Activated T-helper 2 cell treated with anti-CD3 and anti-CD28 coated beads, Interferon-gamma antibody, Interleukin-2, Interleukin-4, amounts not matched to agents 10 μg/mL and 5 μg/mL and 100 μg/mL, durations not matched to agents 14 hours and 24 hours and 36 hours (primary cell): ENCODE data around the gene IZUMO1R. TPM values are rescaled to one million over a fixed set of nuclear protein-coding genes. Genes with fewer than 3 reads are reported as not detected.
A peak's percentile ranks its signal among the peaks of the same experiment; 100 is the strongest.

ENCODE experiments used
- DNase-seq: peaks from one replicate; pipeline ENCODE4 v3.0.0; 2021; ENCODE audit warnings: low spot score
- H3K27ac Mint-ChIP-seq: one replicate; pipeline ENCODE4 v1.8.0; 2021; ENCODE audit warnings: mixed read lengths
- H3K27me3 Mint-ChIP-seq: one replicate; pipeline ENCODE4 v1.8.0; 2021; ENCODE audit warnings: low read depth, mixed read lengths
- H3K36me3 Mint-ChIP-seq: one replicate; pipeline ENCODE4 v1.8.0; 2021; ENCODE audit warnings: low read depth, mixed read lengths
- H3K4me1 Mint-ChIP-seq: one replicate; pipeline ENCODE4 v1.8.0; 2021; ENCODE audit warnings: low read depth, mixed read lengths
- H3K4me3 Mint-ChIP-seq: one replicate; pipeline ENCODE4 v1.8.0; 2021; ENCODE audit warnings: low read depth, mild to moderate bottlenecking, moderate library complexity, mixed read lengths
- H3K9me3 Mint-ChIP-seq: one replicate; pipeline ENCODE4 v1.8.0; 2021; ENCODE audit warnings: mixed read lengths
- intact Hi-C: fragments of 100-400 bp; cut with micrococcal nuclease; formaldehyde crosslinking; loops from one replicate; pipeline ENCODE4 v1.15.1; 2023
- total RNA-seq: library from RNA; stranded (reverse); gene quantifications from 2 replicates; pipeline ENCODE4 v1.2.3, GENCODE V29; 2022

IZUMO1R gene
- total RNA-seq, 1 donor from 2014 or later = not detected

DNA sequence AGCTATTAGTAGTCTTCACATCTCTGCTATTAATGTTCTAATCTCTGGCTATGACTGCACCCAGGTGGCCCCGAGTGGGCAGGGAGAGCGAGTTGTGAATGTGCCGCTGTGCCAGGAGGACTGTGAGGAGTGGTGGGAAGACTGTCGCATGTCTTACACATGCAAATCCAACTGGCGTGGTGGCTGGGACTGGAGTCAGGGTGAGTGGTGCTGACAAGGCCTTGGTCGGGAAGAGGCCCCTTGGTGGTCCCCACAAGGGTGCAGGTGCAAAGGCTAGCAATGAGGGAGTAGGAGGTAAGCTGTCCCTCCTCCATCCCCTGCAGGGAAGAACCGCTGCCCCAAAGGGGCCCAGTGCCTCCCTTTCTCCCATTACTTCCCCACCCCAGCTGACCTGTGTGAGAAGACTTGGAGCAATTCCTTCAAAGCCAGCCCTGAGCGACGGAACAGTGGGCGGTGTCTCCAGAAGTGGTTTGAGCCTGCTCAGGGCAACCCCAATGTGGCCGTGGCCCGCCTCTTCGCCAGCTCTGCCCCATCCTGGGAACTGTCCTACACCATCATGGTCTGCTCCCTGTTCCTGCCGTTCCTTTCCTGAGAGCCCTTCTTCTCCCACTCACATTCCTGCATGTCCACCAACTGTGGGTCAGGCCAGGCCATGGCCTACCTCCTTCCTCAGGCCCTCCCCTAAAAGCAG is 2.9 kb downstream of the IZUMO1R start:
- H3K4me3 Mint-ChIP-seq = no peak overlapping the region
- no peaks in the 10 kb centered on the region for H3K9me3 Mint-ChIP-seq
- H3K36me3 Mint-ChIP-seq = no peaks in the 10 kb centered on the region
- no peak overlapping the region for H3K27ac Mint-ChIP-seq
- intact Hi-C loops = no loop called here
- no peak for DNase-seq
- peaks cover 4% of the 10 kb centered on the region for H3K27me3 Mint-ChIP-seq
- H3K4me1 Mint-ChIP-seq = no peaks in the 10 kb centered on the region

DNA sequence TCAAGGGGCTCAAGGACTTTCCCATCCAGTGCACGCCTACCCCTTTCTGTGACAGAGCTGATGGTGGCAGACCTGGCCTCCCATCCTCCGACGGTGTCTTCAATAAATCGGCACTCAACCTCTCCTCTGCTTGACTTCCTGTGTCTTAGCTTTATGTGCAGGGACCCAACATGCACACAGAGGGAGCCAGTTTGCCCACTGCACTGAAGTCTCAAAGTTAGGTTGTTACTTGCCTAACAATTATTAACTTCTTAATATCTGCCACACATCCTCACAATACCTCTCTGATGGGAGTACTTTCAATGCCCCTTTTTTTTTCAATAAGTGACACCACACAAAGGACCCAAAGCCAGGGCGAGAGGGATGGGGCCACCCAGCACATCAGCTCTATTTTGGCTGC is 3.6 kb downstream of the IZUMO1R start:
- H3K27ac Mint-ChIP-seq = no peak overlapping the region
- H3K4me1 Mint-ChIP-seq = no peaks in the 10 kb centered on the region
- H3K9me3 Mint-ChIP-seq = no peaks in the 10 kb centered on the region
- no peak overlapping the region for H3K4me3 Mint-ChIP-seq
- H3K27me3 Mint-ChIP-seq = peaks cover 4% of the 10 kb centered on the region
- no peaks in the 10 kb centered on the region for H3K36me3 Mint-ChIP-seq
- DNase-seq = no peak
- intact Hi-C loops = no loop called here

DNA sequence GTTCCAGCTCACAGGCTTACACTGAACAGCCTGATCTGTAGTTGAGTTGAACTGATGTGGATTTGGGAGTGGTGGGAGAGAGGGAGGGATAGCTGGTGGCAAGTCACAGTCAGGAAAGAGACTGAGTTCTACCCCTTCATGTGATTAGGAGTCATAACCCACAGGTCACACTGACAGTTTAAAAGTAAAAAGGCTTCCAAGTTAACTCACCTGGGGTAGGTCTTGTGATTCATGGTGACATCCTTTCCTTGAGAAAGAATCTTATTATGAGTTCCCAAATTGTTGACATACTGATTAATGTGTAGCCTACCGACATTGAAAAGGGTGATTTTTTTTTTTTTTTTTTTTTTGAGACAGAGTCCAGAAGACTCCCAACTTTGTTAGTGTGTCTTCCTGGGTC is 5.4 kb downstream of the IZUMO1R start:
- no peak for DNase-seq
- intact Hi-C loops = no loop called here
- no peaks in the 10 kb centered on the region for H3K27me3 Mint-ChIP-seq
- no peaks in the 10 kb centered on the region for H3K4me1 Mint-ChIP-seq
- no peak overlapping the region for H3K27ac Mint-ChIP-seq
- H3K4me3 Mint-ChIP-seq = no peak overlapping the region
- no peaks in the 10 kb centered on the region for H3K36me3 Mint-ChIP-seq
- H3K9me3 Mint-ChIP-seq = no peaks in the 10 kb centered on the region

DNA sequence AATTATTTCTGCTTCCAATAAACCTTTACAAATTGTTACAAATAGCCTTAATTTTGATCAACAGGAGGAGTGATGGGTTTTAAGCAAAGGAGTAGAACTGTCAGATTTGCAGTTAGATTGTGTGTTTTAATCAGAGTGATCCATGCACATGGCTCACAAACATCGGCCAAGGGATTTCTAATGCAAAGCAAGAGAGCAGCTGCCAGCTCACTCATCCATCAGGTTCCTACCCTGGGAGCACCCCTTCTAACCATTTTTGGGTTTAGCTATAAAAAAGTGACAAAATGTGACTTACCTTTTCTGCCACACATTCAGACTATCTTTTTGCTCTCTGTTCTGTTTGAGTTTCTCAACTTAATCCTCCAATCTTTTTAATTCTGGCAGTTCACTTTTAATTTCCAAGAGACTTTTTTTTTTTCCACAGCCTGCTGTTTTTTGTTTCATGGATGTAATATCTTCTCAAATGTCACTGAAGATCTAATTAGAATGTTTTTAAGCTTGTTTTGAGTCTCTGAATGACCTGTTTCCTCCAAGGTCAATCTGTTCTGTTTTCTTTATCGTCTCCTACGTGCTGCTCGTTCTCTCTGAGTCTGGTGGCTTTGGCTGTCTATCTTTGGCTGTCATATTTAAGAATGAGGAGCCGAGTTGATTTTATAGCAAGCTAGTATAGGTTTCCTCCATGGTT is 6.0 kb downstream of the IZUMO1R start:
- DNase-seq = no peak
- Mint-ChIP-seq H3K9me3 (no peaks in the 10 kb centered on the region), H3K36me3 (no peaks in the 10 kb centered on the region), H3K4me1 (no peaks in the 10 kb centered on the region), H3K4me3 (no peak overlapping the region), H3K27me3 (no peaks in the 10 kb centered on the region), H3K27ac (no peak overlapping the region)
- intact Hi-C loops = no loop called here

DNA sequence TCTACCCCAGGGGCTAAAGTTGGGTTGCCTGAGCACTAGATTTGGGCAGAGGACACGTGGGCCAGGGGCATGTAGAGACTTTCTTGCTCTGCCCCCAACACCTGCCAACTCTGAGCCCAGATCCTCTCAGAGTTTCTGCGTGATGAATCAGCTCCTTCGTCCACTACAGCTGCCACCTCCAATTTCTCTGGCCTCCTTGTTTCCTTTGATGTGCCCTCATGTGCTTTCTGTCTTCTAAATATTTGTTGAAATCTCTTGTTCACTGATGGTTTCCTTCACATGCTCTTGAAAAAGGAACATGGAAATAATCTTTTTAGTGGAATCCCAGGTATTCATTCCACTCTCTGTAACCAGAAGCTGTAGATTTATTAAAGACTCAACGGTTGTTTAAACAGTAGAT is 8.0 kb downstream of the IZUMO1R start:
- Mint-ChIP-seq H3K27me3 (peaks cover 2% of the 10 kb centered on the region), H3K9me3 (no peaks in the 10 kb centered on the region), H3K36me3 (no peaks in the 10 kb centered on the region), H3K4me1 (no peaks in the 10 kb centered on the region), H3K4me3 (no peak overlapping the region), H3K27ac (no peak overlapping the region)
- no peak for DNase-seq
- intact Hi-C loops = no loop called here

DNA sequence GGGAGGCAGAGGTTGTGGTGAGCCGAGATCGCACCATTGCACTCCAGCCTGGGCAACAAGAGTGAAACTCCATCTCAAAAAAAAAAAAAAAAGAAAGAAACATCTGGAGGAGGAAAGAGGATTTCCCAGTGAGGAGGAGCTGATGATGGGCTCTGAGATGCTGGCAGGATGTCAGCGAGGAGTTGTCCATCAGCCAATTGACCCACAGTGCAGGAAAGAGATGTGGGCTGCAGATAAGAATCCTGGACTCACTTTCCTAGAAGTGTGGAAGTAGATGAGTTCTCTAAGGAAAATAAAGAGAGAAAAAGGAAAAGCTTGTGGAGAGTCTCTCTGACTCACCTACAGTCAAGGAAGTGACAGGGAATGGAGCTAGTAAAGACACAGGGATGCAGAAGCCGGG is 9.7 kb downstream of the IZUMO1R start:
- H3K9me3 Mint-ChIP-seq = no peaks in the 10 kb centered on the region
- H3K27me3 Mint-ChIP-seq = peaks cover 2% of the 10 kb centered on the region
- no peak overlapping the region for H3K27ac Mint-ChIP-seq
- no peak for DNase-seq
- no peaks in the 10 kb centered on the region for H3K4me1 Mint-ChIP-seq
- no peak overlapping the region for H3K4me3 Mint-ChIP-seq
- intact Hi-C loops = no loop called here
- H3K36me3 Mint-ChIP-seq = no peaks in the 10 kb centered on the region

DNA sequence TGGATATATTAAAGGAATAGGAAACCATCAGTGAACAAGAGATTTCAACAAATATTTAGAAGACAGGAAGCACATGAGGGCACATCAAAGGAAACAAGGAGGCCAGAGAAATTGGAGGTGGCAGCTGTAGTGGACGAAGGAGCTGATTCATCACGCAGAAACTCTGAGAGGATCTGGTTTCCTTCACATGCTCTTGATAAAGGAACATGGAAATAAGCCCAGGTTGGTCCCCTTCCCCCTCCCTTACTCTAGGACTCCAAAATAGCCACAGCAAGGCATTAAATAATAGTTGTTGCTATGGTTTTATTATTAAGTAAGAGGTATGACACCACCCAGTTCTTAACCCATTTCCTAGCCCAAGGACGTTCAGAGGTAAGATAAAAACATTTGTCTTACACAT is 11.3 kb downstream of the IZUMO1R start:
- peaks cover 2% of the 10 kb centered on the region for H3K27me3 Mint-ChIP-seq
- no peaks in the 10 kb centered on the region for H3K4me1 Mint-ChIP-seq
- no peaks in the 10 kb centered on the region for H3K36me3 Mint-ChIP-seq
- no peak overlapping the region for H3K4me3 Mint-ChIP-seq
- no peak for DNase-seq
- intact Hi-C loops = no loop called here
- no peaks in the 10 kb centered on the region for H3K9me3 Mint-ChIP-seq
- no peak overlapping the region for H3K27ac Mint-ChIP-seq

DNA sequence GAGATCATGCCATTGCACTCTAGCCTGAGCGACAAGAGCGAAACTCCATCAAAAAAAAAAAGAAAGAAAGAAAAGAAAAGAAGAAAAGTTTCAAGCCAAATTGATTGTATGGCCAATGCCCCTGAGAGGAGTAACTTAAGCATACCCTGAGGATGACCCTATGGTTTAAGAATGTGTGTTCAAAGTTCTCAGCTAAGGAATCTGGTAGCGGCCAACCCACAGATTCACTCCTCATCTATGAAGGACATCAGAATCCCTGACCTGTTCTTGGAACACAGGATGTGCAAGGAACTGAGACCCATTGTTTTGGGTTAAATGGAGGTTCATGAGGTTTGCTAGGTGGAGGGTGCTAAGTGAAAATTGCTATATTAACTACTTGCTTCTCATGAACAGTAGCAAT is 18.1 kb downstream of the IZUMO1R start:
- intact Hi-C loops = no loop called here
- peaks cover 6% of the 10 kb centered on the region for H3K27me3 Mint-ChIP-seq
- H3K9me3 Mint-ChIP-seq = no peaks in the 10 kb centered on the region

DNA sequence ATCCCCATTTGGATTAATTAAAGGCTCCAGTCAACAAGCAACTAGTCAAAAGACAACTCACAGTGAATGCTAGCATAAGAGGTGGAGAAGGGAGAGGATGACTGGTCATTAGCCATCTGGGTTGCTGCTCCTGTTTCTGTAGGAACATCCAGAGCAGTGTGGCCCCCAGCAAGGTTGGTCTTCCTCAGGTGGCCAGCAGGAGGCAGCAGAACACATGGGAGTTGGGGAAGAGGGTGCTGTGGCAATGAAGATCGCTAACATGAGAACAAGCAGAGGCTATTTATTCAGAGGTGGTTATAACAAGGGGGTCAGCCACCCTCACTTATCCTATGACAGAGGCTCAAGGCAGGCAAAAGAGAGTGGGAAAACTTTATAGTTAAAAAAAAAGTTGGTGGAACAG is 21.3 kb downstream of the IZUMO1R start:
- Mint-ChIP-seq H3K9me3 (no peaks in the 10 kb centered on the region), H3K27me3 (peaks cover 9% of the 10 kb centered on the region), H3K4me3 (no peak overlapping the region), H3K4me1 (no peaks in the 10 kb centered on the region), H3K27ac (no peak overlapping the region), H3K36me3 (no peaks in the 10 kb centered on the region)
- intact Hi-C loops = loop anchor here (1.0 to 5.0 kb wide), 2 partner anchors 153 to 179 kb away; no protein-coding TSS in a partner anchor
- DNase-seq = peak; percentile 40

More for the DNA sequence above, 18.1 kb downstream of the IZUMO1R start:
- Mint-ChIP-seq H3K36me3 (no peaks in the 10 kb centered on the region), H3K4me1 (no peaks in the 10 kb centered on the region), H3K4me3 (no peak overlapping the region), H3K27ac (no peak overlapping the region)
- DNase-seq = no peak

DNA sequence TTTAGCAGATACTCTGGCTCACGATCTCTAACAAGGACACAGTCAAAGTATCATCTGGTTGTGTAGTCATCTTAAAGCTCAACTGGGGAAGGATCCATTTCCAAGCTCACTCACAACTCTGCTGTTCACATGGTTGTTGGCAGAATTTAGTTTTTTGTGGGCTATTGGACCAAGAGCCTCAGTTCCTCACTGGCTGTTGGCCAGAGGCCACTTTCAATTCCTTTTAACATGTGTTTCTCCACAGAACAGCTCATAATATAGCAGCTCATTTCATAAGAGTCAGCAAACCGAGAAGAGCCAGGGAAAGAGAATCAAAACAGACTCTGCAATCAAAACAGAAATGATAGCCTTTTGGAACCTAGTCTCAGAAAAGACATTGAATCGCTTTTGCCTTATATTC is 22.6 kb downstream of the IZUMO1R start:
- intact Hi-C loops = loop anchor here (5.0 kb wide), 1 partner anchor 155 kb away; no protein-coding TSS in a partner anchor
- Mint-ChIP-seq H3K36me3 (no peaks in the 10 kb centered on the region), H3K27me3 (peaks cover 9% of the 10 kb centered on the region), H3K4me1 (no peaks in the 10 kb centered on the region), H3K27ac (no peak overlapping the region), H3K9me3 (no peaks in the 10 kb centered on the region), H3K4me3 (no peak overlapping the region)
- DNase-seq = no peak

DNA sequence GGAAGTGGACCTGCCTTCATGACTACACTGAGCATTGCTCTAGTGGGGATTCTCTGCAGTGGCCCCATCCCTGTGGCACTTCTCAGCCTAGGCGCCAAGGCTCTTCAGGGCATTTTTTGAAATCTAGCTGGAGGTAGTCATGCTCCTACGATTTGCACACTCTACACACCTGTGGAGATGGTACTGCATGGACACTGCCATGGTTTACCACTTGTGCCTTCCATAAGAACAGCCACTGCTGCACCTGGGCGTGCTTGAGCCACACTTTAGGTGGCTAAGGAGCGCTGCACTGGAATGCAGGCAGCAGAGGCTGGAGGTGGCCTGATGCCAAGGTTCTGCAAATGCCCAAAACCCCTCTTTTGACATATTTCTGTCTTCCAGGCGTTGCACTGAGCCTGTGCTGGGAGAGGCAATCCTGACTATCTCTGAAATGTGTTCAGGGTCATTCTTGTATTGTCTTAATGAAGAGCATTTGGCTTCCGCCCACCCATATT is 24.3 kb downstream of the IZUMO1R start:
- Mint-ChIP-seq H3K4me3 (no peak overlapping the region), H3K4me1 (no peaks in the 10 kb centered on the region), H3K27ac (no peak overlapping the region), H3K27me3 (peaks cover 7% of the 10 kb centered on the region), H3K9me3 (no peaks in the 10 kb centered on the region), H3K36me3 (no peaks in the 10 kb centered on the region)
- intact Hi-C loops = loop anchor here (5.0 kb wide), 1 partner anchor 156 kb away; no protein-coding TSS in a partner anchor
- DNase-seq = no peak

DNA sequence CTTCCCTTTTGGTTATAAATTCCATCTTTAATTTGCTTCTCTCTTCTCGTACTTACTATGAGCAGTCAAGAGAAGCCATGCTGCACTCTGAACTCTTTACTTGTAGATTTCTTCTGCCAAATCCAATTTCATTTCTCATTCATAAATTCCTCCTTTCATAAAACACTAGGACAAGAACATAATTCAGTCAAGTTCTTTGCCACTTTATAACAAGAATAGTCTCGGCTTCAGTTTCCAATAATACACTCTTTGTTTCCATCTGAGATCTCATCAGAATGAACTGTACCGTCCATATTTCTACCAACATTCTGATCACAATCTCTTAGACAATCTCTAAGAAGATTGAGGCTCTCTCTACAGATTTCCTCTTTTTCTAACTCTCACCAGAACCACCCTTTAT is 25.1 kb downstream of the IZUMO1R start:
- no peak for DNase-seq
- intact Hi-C loops = loop anchor here (5.0 kb wide), 1 partner anchor 157 kb away; no protein-coding TSS in a partner anchor
- H3K4me1 Mint-ChIP-seq = no peaks in the 10 kb centered on the region
- H3K36me3 Mint-ChIP-seq = no peaks in the 10 kb centered on the region
- H3K9me3 Mint-ChIP-seq = no peaks in the 10 kb centered on the region
- no peak overlapping the region for H3K27ac Mint-ChIP-seq
- no peak overlapping the region for H3K4me3 Mint-ChIP-seq
- peaks cover 7% of the 10 kb centered on the region for H3K27me3 Mint-ChIP-seq

DNA sequence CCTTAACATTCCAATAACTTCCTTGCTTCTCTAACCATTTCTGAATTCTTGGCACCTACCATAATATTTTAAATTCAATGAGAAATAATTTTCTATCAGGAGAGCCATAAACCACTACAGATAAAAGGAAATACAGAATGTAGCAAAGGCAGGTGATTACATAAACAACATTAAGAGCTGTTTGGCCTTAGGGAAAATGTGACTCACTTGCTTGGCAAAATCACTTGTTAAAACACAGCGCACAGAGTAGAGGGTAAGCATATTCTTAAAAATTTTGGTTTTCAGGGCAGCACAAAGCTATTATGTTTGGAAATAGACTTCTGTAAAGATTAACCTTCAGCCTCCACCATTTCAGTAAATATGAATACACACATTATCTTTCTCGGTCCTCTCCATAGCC is 26.4 kb downstream of the IZUMO1R start:
- intact Hi-C loops = no loop called here
- Mint-ChIP-seq H3K27ac (no peak overlapping the region), H3K9me3 (no peaks in the 10 kb centered on the region), H3K4me1 (no peaks in the 10 kb centered on the region), H3K4me3 (no peak overlapping the region), H3K27me3 (peaks cover 7% of the 10 kb centered on the region), H3K36me3 (no peaks in the 10 kb centered on the region)
- DNase-seq = no peak
